GM10847 (cell line): ENCODE measurements around the gene WEE2.

Source experiments
- POLR2A ChIP-seq: IDR thresholded peaks from 2 replicates; pipeline ENCODE4 v1.6.1; 2011; ENCODE audit not compliant: insufficient read length; ENCODE audit errors: extremely low read depth

WEE2 gene

GRCh38 chr7:141685285-141686023 is 22.7 kb upstream of the WEE2 start:
- no peak for TF ChIP-seq POLR2A

- TF ChIP-seq POLR2A: no peak
These were observed 22.1 kb upstream of the WEE2 start for GRCh38 chr7:141686074-141686473.

- TF ChIP-seq POLR2A: no peak
These were observed 21.5 kb upstream of the WEE2 start for GRCh38 chr7:141686670-141687069.

GRCh38 chr7:141688043-141688442 is 20.1 kb upstream of the WEE2 start:
- no peak for TF ChIP-seq POLR2A

- no peak for TF ChIP-seq POLR2A
These were observed 16.6 kb upstream of the WEE2 start for GRCh38 chr7:141691540-141691939.

GRCh38 chr7:141691961-141692360 is 16.2 kb upstream of the WEE2 start:
- TF ChIP-seq POLR2A: no peak

- no peak for TF ChIP-seq POLR2A
These were observed 15.1 kb upstream of the WEE2 start for GRCh38 chr7:141693082-141693481.

- TF ChIP-seq POLR2A: no peak
These were observed 12.3 kb upstream of the WEE2 start for GRCh38 chr7:141695803-141696289.

- TF ChIP-seq POLR2A: no peak
These were observed 11.8 kb upstream of the WEE2 start for GRCh38 chr7:141696348-141696747.

- TF ChIP-seq POLR2A: no peak
These were observed 10.8 kb upstream of the WEE2 start for GRCh38 chr7:141697211-141697871.

- no peak for TF ChIP-seq POLR2A
These were observed 9.7 kb upstream of the WEE2 start for GRCh38 chr7:141698247-141699015.

GRCh38 chr7:141699860-141700259 is 8.3 kb upstream of the WEE2 start:
- no peak for TF ChIP-seq POLR2A

- TF ChIP-seq POLR2A: no peak
These were observed 7.8 kb upstream of the WEE2 start for GRCh38 chr7:141700296-141700847.

- TF ChIP-seq POLR2A: no peak
These were observed 7.2 kb upstream of the WEE2 start for GRCh38 chr7:141700848-141701371.

GRCh38 chr7:141701489-141702046 is 6.6 kb upstream of the WEE2 start:
- peak; percentile 25 for TF ChIP-seq POLR2A
